B cell (primary cell): ENCODE data around the gene OR2Z1. TPM values are rescaled to one million over a fixed set of nuclear protein-coding genes. Genes with fewer than 3 reads are reported as not detected.
"Not testable (repeated sequence)": the region's sequence is repeated elsewhere in the genome, so short reads cannot be mapped to it uniquely, and the experiment has no call there.

Experiments used
- ATAC-seq: fragments of 200-7000 bp; cut with Tn5 transposase; one replicate; pipeline ENCODE4 v1.10.0; 2021; ENCODE audit warnings: low read depth, mild to moderate bottlenecking, moderate number of reproducible peaks, moderate library complexity
- CTCF ChIA-PET: fragments of 350-600 bp; sonication (Branson Sonifier 250); formaldehyde crosslinking; loops from one replicate; lab custom pipeline; 2021; ENCODE audit warnings: antibody characterized with exemption, inconsistent platforms; lab: Charles Lee
- POLR2A ChIA-PET: fragments of 350-600 bp; sonication (Branson Sonifier 250); formaldehyde crosslinking; loops from one replicate; lab custom pipeline; 2021; ENCODE audit warnings: antibody characterized with exemption; lab: Charles Lee
- DNase-seq: peaks from one replicate; pipeline ENCODE4 v3.0.0; 2013
- H2AFZ ChIP-seq: 2 replicates; pipeline ENCODE4 v1.6.1; 2012; ENCODE audit warnings: mild to moderate bottlenecking, low read depth, low read length; ENCODE audit not compliant: insufficient read depth, poor library complexity, severe bottlenecking
- H3K27ac ChIP-seq, 2 donors: 1 replicate in 1 of 2; 2 replicates in 1 of 2; pipeline ENCODE4 v1.5.1; 2012 to 2013; ENCODE audit warnings: low read length in 2 of 2, mild to moderate bottlenecking in 2 of 2, moderate library complexity in 1 of 2
- H3K27me3 ChIP-seq, 4 experiments: fragments of 200-600 bp in 1 of 4; sonication (generic) in 1 of 4; replicated peaks in 1 of 4; 1 replicate in 2 of 4; 2 replicates in 2 of 4; pipeline versions ENCODE4 v1.6.1 to v1.7.0; 2013 to 2016; ENCODE audit warnings: low read length in 3 of 4, mild to moderate bottlenecking in 2 of 4, mixed read lengths in 1 of 4, moderate library complexity in 1 of 4; ENCODE audit not compliant: insufficient read depth in 4 of 4, control insufficient read depth in 3 of 4; ENCODE audit errors: control extremely low read depth in 1 of 4
- H3K36me3 ChIP-seq, 2 experiments: replicated peaks in 1 of 2; 1 replicate in 1 of 2; 2 replicates in 1 of 2; pipeline versions ENCODE4 v1.6.1 to v1.7.1; 2013; ENCODE audit warnings: low read length in 1 of 2; ENCODE audit not compliant: insufficient read depth in 2 of 2, control insufficient read depth in 1 of 2; ENCODE audit errors: control extremely low read depth in 1 of 2, extremely low read depth in 1 of 2
- H3K4me1 ChIP-seq, 2 donors: fragments of 200-600 bp in 1 of 2; sonication (generic) in 1 of 2; 1 replicate in 1 of 2; 2 replicates in 1 of 2; pipeline versions ENCODE4 v1.5.1 to v1.6.1; 2013 to 2017; ENCODE audit warnings: low read length in 2 of 2; ENCODE audit not compliant: control insufficient read depth in 2 of 2, insufficient read depth in 2 of 2
- H3K4me2 ChIP-seq: replicated peaks from 2 replicates; pipeline ENCODE3; 2012; ENCODE audit warnings: mild to moderate bottlenecking, low read depth, low read length; ENCODE audit not compliant: poor library complexity, severe bottlenecking
- H3K4me3 ChIP-seq, 5 experiments: fragments of 200-600 bp in 1 of 5; sonication (generic) in 1 of 5; 1 replicate in 3 of 5; 2 replicates in 2 of 5; pipeline versions ENCODE4 v1.5.1 to v1.7.0; 2011 to 2016; ENCODE audit warnings: low read length in 4 of 5, mild to moderate bottlenecking in 4 of 5, low read depth in 2 of 5, control low read depth in 1 of 5, moderate library complexity in 1 of 5; ENCODE audit not compliant: insufficient read depth in 1 of 5; ENCODE audit errors: control extremely low read depth in 1 of 5, extremely low read depth in 1 of 5
- H3K79me2 ChIP-seq: fragments of 200-600 bp; sonication (generic); one replicate; pipeline ENCODE4 v1.6.0; 2016; ENCODE audit warnings: low read length; ENCODE audit not compliant: control insufficient read depth, insufficient read depth
- H3K9ac ChIP-seq: fragments of 200-600 bp; sonication (generic); 2 replicates; pipeline ENCODE4 v1.6.1; 2017; ENCODE audit warnings: mild to moderate bottlenecking, low read length, moderate library complexity
- H3K9me3 ChIP-seq, 3 donors: one replicate each; pipeline versions ENCODE4 v1.6.1 to v1.7.1; 2013; ENCODE audit warnings: low read length in 2 of 3; ENCODE audit not compliant: control insufficient read depth in 2 of 3, insufficient read depth in 1 of 3; ENCODE audit errors: control extremely low read depth in 1 of 3
- H4K20me1 ChIP-seq: 2 replicates; pipeline ENCODE4 v1.6.0; 2012; ENCODE audit warnings: mild to moderate bottlenecking, low read length; ENCODE audit not compliant: insufficient read depth, control insufficient read depth, poor library complexity, severe bottlenecking
- H3K27ac Mint-ChIP-seq: one replicate; pipeline ENCODE4 v1.8.0; 2021; ENCODE audit warnings: mixed read lengths
- H3K27me3 Mint-ChIP-seq: one replicate; pipeline ENCODE4 v1.8.0; 2021; ENCODE audit warnings: mixed read lengths
- H3K4me1 Mint-ChIP-seq: one replicate; pipeline ENCODE4 v1.8.0; 2021; ENCODE audit warnings: mixed read lengths
- H3K4me3 Mint-ChIP-seq: one replicate; pipeline ENCODE4 v1.8.0; 2021; ENCODE audit warnings: mixed read lengths
- H3K9me3 Mint-ChIP-seq: one replicate; pipeline ENCODE4 v1.8.0; 2022; ENCODE audit warnings: mixed read lengths; ENCODE audit not compliant: insufficient read depth
- EZH2 ChIP-seq: IDR thresholded peaks from 2 replicates; pipeline ENCODE4 v1.6.1; 2012; ENCODE audit warnings: borderline replicate concordance, low read depth, mild to moderate bottlenecking, moderate library complexity, low read length; ENCODE audit not compliant: insufficient read depth, poor library complexity, severe bottlenecking
- WGBS: methylation state at CpG from one replicate; pipeline ENCODE4 v1.1.5; 2013; ENCODE audit warnings: missing lambda C conversion rate; ENCODE audit not compliant: insufficient coverage; 5-methylcytosine and 5-hydroxymethylcytosine counted together
- intact Hi-C: fragments of 100-400 bp; cut with micrococcal nuclease; formaldehyde crosslinking; loops from one replicate; pipeline ENCODE4 v1.10.0; 2022
- polyA plus RNA-seq: library from polyadenylated mRNA; depleted of rRNA; stranded (reverse); fragments of >200 nt; gene quantifications from 2 replicates; pipeline ENCODE4 v1.2.3, GENCODE V29; 2012
- total RNA-seq, 2 donors: library from RNA; stranded (reverse); fragments of 120-200 nt in 1 of 2; gene quantifications; 1 replicate in 1 of 2; 2 replicates in 1 of 2; pipeline versions ENCODE4 v1.2.3 to v1.2.4, GENCODE V29; 2013 to 2022
- TF ChIP-seq, protein P1 (sequence below): fragments of 200-600 bp; IDR thresholded peaks from one replicate; pipeline ENCODE4 v1.8.0; 2022; ENCODE audit warnings: antibody characterized with exemption, mild to moderate bottlenecking

OR2Z1 gene
- total and polyA plus RNA-seq, 2 donors (not counting 1 experiment from before 2014, with no cell fraction given): not detected

DNA sequence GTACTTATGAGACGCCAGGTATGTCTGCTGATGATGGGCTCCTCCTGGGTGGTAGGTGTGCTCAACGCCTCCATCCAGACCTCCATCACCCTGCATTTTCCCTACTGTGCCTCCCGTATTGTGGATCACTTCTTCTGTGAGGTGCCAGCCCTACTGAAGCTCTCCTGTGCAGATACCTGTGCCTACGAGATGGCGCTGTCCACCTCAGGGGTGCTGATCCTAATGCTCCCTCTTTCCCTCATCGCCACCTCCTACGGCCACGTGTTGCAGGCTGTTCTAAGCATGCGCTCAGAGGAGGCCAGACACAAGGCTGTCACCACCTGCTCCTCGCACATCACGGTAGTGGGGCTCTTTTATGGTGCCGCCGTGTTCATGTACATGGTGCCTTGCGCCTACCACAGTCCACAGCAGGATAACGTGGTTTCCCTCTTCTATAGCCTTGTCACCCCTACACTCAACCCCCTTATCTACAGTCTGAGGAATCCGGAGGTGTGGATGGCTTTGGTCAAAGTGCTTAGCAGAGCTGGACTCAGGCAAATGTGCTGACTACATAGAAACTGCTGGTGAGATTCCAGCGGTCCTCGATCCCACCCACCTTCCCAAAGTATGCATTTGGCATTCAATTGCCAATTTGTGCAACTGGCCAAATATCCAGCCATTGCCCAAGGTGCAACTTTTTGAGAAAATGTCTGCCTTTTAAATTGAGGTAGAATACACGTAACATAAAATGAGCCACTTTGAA, 10.2 kb downstream of the OR2Z1 start:
- H3K27ac ChIP-seq: no peak overlapping the region
- no peaks in the 10 kb centered on the region for H3K79me2 ChIP-seq
- H3K4me2 ChIP-seq: no peak overlapping the region
- DNase-seq: no peak
- WGBS: 64% methylated on average over 16 of the region's 19 CpGs
- H3K9me3 ChIP-seq: peaks cover 0 to 11% (median 0%) of the 10 kb centered on the region in 3 donors
- ATAC-seq: no peak
- intact Hi-C loops: no loop called here
- ChIA-PET CTCF (no interaction called here), POLR2A (no interaction called here)
- Mint-ChIP-seq H3K27ac (no peak overlapping the region), H3K4me3 (no peak overlapping the region), H3K9me3 (no peaks in the 10 kb centered on the region), H3K4me1 (no peaks in the 10 kb centered on the region), H3K27me3 (peaks cover 3% of the 10 kb centered on the region)
- H2AFZ ChIP-seq: no peak overlapping the region
- H3K4me3 ChIP-seq: no peak overlapping the region
- no peaks in the 10 kb centered on the region for H3K27me3 ChIP-seq
- no peak overlapping the region for H3K9ac ChIP-seq
- H3K4me1 ChIP-seq: no peaks in the 10 kb centered on the region
- no peaks in the 10 kb centered on the region for H3K36me3 ChIP-seq
- no peaks in the 10 kb centered on the region for H4K20me1 ChIP-seq
- TF ChIP-seq, protein P1, sequence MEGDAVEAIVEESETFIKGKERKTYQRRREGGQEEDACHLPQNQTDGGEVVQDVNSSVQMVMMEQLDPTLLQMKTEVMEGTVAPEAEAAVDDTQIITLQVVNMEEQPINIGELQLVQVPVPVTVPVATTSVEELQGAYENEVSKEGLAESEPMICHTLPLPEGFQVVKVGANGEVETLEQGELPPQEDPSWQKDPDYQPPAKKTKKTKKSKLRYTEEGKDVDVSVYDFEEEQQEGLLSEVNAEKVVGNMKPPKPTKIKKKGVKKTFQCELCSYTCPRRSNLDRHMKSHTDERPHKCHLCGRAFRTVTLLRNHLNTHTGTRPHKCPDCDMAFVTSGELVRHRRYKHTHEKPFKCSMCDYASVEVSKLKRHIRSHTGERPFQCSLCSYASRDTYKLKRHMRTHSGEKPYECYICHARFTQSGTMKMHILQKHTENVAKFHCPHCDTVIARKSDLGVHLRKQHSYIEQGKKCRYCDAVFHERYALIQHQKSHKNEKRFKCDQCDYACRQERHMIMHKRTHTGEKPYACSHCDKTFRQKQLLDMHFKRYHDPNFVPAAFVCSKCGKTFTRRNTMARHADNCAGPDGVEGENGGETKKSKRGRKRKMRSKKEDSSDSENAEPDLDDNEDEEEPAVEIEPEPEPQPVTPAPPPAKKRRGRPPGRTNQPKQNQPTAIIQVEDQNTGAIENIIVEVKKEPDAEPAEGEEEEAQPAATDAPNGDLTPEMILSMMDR: no peak
- no peak for TF ChIP-seq EZH2

DNA sequence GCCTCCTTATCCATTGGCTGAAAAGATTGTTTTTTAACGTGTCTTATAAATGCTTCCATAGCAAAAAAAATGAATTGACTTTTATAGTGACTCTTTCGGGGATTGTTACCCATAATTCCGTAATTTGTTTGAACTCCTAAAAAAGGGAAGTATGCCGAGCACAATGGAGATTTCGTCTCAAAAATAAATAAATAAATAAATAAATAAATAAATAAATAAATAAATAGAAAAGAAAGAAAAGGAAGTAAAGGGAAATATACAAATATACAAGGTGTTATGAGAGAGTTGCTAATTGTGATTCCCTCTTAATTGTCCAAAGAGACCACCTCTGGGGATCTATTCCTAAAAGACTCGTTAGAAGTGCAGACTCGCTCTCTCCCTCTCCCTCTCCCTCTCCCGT, 16.9 kb downstream of the OR2Z1 start:
- H3K27me3 ChIP-seq: no peaks in the 10 kb centered on the region
- no peaks in the 10 kb centered on the region for H4K20me1 ChIP-seq
- no peaks in the 10 kb centered on the region for H3K4me1 Mint-ChIP-seq
- no peak overlapping the region for H3K9ac ChIP-seq
- peaks cover 0 to 6% (median 0%) of the 10 kb centered on the region in 3 donors for H3K9me3 ChIP-seq
- H3K4me1 ChIP-seq: no peaks in the 10 kb centered on the region
- no peaks in the 10 kb centered on the region for H3K9me3 Mint-ChIP-seq
- no peak overlapping the region for H3K27ac ChIP-seq
- H3K27ac Mint-ChIP-seq: no peak overlapping the region
- H3K4me3 Mint-ChIP-seq: no peak overlapping the region
- WGBS: 93% methylated on average over 3 of the region's 8 CpGs
- ATAC-seq (no peak), DNase-seq (no peak)
- ChIA-PET CTCF (no interaction called here), POLR2A (no interaction called here)
- H2AFZ ChIP-seq: no peak overlapping the region
- H3K79me2 ChIP-seq: no peaks in the 10 kb centered on the region
- TF ChIP-seq, protein P1: no peak
- no peak for TF ChIP-seq EZH2
- no peak overlapping the region for H3K4me3 ChIP-seq
- H3K27me3 Mint-ChIP-seq: peaks cover 2% of the 10 kb centered on the region
- intact Hi-C loops: no loop called here
- no peak overlapping the region for H3K4me2 ChIP-seq
- no peaks in the 10 kb centered on the region for H3K36me3 ChIP-seq

DNA sequence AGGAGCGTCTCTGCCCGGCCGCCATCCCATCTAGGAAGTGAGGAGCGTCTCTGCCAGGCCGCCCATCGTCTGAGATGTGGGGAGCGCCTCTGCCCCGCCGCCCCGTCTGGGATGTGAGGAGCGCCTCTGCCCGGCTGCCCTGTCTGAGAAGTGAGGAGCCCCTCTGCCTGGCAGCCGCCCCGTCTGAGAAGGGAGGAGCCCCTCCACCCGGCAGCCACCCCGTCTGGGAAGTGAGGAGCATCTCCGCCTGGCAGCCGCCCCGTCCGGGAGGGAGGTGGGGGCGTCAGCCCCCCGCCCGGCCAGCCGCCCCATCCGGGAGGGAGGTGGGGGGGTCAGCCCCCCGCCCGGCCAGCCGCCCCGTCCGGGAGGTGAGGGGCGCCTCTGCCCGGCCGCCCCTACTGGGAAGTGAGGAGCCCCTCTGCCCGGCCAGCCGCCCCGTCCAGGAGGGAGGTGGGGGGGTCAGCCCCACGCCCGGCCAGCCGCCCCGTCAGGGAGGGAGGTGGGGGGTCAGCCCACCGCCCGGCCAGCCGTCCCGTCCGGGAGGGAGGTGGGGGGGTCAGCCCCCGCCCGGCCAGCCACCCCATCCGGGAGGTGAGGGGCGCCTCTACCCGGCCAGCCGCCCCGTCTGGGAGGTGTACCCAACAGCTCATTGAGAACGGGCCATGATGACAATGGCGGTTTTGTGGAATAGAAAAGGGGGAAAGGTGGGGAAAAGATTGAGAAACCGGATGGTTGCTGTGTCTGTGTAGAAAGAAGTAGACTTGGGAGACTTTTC, 18.0 kb downstream of the OR2Z1 start:
- H3K36me3 ChIP-seq, H4K20me1 ChIP-seq, CTCF ChIA-PET, DNase-seq, H3K79me2 ChIP-seq, POLR2A ChIA-PET, intact Hi-C loops, H3K4me3 Mint-ChIP-seq, H3K4me3 ChIP-seq, H3K27ac ChIP-seq, H3K27me3 ChIP-seq, H3K27me3 Mint-ChIP-seq, H3K4me1 Mint-ChIP-seq, H3K27ac Mint-ChIP-seq, H3K4me1 ChIP-seq, H3K9me3 ChIP-seq, ATAC-seq, H3K9me3 Mint-ChIP-seq, H2AFZ ChIP-seq, H3K4me2 ChIP-seq, H3K9ac ChIP-seq: not testable (repeated sequence)
- 89% methylated on average over 15 of the region's 55 CpGs for WGBS
